Astrocyte (in vitro differentiated cells and primary cell): ENCODE data around the gene GMCL2.

Experiments
- CTCF ChIP-seq: IDR thresholded peaks from 2 replicates; pipeline ENCODE4 v1.5.1; 2011; ENCODE audit warnings: low read depth, mild to moderate bottlenecking, inconsistent platforms, low read length, moderate library complexity; ENCODE audit not compliant: insufficient read depth
- EZH2 ChIP-seq: IDR thresholded peaks from 2 replicates; pipeline ENCODE4 v1.6.1; 2012; ENCODE audit warnings: mild to moderate bottlenecking, low read length, inconsistent platforms; ENCODE audit not compliant: insufficient read depth

- TF ChIP-seq CTCF = no peak
- TF ChIP-seq EZH2 = no peak
Observed at GRCh38 chr5:178153530-178154340, 33.4 kb downstream of the GMCL2 start, which contains the start of gene NHP2.
